GM12875 (cell line): ENCODE measurements around the gene UVSSA.
"Not testable (repeated sequence)": the region's sequence is repeated elsewhere in the genome, so short reads cannot be mapped to it uniquely, and the experiment has no call there.

Experiments
- H3K4me3 ChIP-seq: one replicate; pipeline ENCODE4 v1.5.1; 2011; ENCODE audit warnings: low read depth, low read length, control low read depth
- TF ChIP-seq, protein P1 (sequence below): IDR thresholded peaks from 2 replicates; pipeline ENCODE4 v1.5.1; 2011; ENCODE audit warnings: low read depth, mild to moderate bottlenecking, control low read depth, inconsistent platforms, low read length, moderate library complexity, borderline replicate concordance; ENCODE audit not compliant: insufficient read depth

UVSSA gene

DNA sequence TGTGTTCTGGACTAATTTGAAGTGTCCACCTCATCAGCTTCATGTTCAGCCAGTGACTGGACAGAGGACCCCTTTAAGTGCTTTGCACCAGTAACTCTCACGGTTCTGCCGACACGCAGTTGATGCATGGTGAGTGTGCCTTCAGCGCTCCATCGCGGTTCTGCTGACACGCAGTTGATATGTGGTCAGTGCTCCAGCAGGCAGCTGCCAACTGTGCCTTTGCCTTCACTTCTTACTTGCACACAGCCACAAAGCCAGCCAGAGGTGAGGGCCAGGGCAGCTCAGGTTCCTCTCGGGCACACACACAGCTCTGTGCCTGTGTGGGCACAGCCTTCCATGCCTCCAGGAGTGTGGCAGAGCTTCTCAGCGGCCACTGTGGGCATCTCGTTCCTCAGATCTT, 46.9 kb downstream of the UVSSA start:
- H3K4me3 ChIP-seq: no peak overlapping the region
- TF ChIP-seq, protein P1, sequence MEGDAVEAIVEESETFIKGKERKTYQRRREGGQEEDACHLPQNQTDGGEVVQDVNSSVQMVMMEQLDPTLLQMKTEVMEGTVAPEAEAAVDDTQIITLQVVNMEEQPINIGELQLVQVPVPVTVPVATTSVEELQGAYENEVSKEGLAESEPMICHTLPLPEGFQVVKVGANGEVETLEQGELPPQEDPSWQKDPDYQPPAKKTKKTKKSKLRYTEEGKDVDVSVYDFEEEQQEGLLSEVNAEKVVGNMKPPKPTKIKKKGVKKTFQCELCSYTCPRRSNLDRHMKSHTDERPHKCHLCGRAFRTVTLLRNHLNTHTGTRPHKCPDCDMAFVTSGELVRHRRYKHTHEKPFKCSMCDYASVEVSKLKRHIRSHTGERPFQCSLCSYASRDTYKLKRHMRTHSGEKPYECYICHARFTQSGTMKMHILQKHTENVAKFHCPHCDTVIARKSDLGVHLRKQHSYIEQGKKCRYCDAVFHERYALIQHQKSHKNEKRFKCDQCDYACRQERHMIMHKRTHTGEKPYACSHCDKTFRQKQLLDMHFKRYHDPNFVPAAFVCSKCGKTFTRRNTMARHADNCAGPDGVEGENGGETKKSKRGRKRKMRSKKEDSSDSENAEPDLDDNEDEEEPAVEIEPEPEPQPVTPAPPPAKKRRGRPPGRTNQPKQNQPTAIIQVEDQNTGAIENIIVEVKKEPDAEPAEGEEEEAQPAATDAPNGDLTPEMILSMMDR: no peak

DNA sequence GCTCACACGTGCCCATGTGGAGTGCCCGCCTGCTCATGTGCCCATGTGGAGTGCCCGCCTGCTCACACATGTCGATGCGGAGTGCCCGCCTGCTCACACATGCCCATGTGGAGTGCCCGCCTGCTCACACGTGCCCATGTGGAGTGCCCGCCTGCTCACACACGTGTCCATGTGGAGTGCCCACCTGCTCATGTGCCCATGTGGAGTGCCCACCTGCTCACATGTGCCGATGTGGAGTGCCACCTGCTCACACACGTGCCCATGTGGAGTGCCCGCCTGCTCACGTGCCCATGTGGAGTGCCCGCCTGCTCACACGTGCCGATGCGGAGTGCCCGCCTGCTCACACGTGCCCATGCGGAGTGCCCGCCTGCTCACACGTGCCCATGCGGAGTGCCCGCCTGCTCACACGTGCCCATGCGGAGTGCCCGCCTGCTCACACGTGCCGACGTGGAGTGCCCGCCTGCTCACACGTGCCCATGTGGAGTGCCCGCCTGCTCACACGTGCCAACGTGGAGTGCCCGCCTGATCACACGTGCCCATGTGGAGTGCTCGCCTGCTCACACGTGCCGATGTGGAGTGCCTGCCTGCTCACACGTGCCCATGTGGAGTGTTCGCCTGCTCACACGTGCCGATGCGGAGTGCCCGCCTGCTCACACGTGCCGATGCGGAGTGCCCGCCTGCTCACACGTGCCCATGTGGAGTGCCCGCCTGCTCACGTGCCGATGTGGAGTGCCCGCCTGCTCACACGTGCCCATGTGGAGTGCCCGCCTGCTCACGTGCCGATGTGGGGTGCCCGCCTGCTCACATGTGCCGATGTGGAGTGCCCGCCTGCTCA, 47.8 kb downstream of the UVSSA start:
- not testable (repeated sequence) for H3K4me3 ChIP-seq

DNA sequence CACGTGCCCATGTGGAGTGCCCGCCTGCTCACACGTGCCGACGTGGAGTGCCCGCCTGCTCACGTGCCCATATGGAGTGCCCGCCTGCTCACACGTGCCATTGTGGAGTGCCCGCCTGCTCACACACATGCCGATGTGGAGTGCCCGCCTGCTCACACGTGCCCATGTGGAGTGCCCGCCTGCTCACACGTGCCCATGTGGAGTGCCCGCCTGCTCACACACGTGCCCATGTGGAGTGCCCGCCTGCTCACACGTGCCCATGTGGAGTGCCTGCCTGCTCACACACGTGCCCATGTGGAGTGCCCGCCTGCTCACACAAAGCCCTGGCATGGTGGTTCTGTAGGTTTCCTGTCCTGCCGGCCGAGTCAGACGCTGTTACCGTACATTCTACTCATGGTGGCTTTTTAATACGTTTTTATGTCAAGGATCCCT, 48.4 kb downstream of the UVSSA start:
- not testable (repeated sequence) for H3K4me3 ChIP-seq

DNA sequence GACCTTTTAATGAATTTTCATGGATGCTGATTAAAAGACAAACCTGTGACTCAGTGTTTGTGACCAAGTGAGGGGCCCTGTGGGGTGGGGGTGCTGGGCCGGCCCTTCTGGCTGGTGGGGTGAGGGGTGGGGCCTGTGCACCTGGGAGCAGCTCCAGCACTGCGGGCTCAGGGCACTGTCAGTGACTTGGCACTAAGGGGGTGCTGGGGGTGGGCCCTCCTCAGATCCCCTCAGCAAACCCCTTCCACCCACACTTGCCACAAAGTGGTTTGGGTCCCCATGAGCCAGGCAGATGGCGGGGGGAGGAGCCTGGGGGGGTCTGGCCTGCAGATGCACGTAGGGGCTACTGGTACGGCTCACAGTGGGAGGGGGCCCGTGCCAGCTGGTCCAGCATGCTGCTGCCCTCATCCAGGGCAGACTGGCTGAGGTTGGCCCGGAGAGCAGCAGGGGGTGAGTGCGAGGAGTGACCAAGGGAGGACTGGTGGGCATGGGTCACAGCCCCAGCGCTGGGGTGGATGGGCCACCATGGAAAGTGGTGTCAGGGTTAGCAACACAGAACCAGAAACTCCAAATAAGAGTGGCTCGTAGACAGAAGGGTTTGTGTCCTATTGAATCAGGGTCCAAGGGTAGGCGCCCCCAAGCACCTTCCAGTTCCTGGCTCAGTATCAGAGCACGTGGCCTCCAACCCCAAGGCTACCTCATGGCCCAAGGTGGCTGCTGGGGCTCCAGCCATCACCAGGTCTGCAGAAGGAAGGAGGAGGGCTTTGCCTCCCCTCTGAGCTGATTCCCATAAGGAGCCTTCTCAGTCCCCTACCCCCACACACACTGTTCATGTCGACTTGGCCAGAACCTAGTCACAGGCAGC, 49.2 kb downstream of the UVSSA start:
- TF ChIP-seq, protein P1: no peak
- no peak overlapping the region for H3K4me3 ChIP-seq

DNA sequence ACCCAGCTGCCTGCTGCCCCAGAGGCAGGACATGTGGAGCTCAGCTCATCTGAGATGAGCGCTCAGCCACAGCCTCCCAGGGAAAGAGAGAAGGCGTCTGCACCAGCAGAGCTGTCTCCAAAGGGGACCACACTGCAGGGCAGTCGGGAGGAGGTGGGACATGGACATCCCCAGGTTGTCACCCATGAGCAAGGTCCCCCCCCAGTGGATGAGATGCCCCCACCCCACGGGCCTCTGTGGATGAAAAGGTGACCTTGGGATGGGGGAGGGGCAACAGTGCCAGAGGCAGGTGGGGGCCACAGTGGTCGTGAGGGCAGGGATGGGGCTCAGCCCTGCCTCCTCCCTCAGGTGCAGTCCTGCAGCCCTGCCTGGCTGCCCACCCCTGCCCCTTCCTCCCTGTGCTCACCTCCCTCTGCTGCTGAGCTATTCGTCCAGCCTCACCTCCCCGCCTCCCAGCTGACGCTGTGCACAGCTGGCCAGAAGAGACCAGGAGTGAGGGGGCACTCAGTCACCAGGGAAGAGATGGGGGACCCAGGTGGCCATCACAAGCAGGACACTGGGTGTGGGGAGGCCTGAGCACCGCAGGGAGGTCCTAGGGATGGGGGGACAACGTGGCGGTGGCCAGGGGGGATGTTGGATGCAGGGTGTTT, 49.9 kb downstream of the UVSSA start:
- H3K4me3 ChIP-seq: no peak overlapping the region
- TF ChIP-seq, protein P1: no peak

DNA sequence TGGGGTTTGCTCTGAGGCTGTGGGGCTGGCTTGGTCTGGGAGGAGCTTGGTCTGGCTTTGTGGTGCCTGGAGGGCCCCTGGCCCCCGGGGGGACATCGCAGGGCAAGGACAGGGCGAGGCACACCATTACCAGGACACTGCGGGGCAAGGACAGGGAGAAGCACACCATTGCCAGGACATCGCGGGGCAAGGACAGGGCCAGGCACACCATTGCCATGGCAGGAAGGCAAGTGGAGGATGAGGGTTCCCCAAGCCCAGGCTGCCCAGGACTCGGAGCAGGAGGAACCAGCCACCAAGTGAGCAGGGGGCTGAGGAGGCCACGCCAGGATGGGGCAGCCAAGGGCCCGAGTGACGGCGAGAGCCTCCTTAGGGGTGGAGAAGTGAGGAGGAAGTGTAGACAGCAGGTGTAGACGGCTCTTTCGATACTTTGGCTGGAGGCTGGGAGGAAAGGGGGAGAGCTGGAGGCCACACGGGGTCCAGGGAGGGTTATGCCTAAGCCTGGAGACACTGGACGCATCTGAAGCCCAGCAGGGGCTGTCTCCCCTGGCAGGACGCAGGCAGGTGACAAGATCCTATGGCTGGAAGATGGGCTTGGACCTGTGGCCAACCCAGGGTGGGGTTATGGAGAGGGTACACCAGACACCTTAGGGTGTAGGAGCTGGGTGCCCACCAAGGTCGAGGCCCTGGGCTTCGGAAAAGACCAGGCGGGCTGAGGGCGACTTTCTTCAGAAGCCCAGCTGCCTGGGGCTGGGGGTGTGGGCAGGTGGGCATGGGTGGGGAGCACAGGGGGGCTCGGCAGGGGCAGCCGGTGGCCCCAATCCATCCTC, 51.9 kb downstream of the UVSSA start:
- TF ChIP-seq, protein P1: no peak
- no peak overlapping the region for H3K4me3 ChIP-seq

DNA sequence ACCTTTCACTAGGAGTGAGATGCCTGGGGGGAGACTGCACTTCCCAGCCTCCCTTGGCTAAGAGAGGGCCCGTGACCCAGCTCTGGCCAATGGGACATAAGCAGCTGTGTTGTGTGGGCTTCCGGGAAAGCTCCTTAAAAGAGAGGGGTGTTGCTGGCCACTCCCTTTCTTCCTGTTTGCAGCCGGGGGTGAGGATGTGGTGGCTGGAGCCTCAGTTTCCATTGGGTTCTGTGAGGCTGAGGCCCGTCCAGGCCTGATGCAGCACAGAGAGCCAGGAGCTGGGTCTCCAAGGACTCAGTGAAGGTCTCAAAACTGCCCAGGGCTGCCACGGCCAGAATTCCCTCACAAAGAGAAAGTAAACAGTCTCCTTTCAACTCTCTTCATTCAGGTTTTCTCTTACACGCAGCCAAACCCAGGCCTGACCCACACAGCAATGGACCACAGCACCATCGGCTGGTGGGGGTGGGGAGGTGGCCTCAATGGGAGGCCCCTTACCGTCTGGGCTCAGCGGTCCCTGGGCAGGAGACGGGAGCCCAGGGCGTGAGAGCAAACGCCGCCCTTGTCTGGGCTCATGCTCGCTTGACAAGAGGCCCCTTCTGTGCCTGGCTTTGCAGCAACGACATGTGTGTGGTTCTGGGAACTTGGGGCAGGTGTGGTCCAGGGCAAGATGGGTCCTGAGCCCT, 52.6 kb downstream of the UVSSA start:
- TF ChIP-seq, protein P1: no peak
- H3K4me3 ChIP-seq: no peak overlapping the region
